Lower leg skin (tissue), 4 donors: ENCODE measurements around the gene GPR37L1. TPM values are rescaled to one million over a fixed set of nuclear protein-coding genes. Genes with fewer than 3 reads are reported as not detected.

Experiments used
- DNase-seq, 2 donors: peaks; one replicate each; pipeline ENCODE4 v3.0.0-alpha.2; 2019; ENCODE audit warnings: low spot score in 2 of 2
- H3K4me3 ChIP-seq: fragments of 200-600 bp; sonication (generic); 2 replicates; pipeline ENCODE4 v1.5.1; 2017; ENCODE audit warnings: mild to moderate bottlenecking, low read depth; ENCODE audit not compliant: poor library complexity, severe bottlenecking
- POLR2A ChIP-seq, 2 donors: fragments of 450-650 bp; IDR thresholded peaks; one replicate each; pipeline ENCODE4 v1.6.1; 2016 to 2017; ENCODE audit warnings: antibody characterized with exemption in 2 of 2, mild to moderate bottlenecking in 1 of 2, moderate library complexity in 1 of 2
- WGBS, 2 donors: methylation state at CpG; one replicate each; pipeline ENCODE4 v1.1.5; 2018; 5-methylcytosine and 5-hydroxymethylcytosine counted together
- intact Hi-C: fragments of 100-400 bp; cut with DNase I; formaldehyde crosslinking; loops from one replicate; pipeline ENCODE4 v1.15.0; 2023; ENCODE audit warnings: low total_unique reads
- total RNA-seq, 4 donors: library from RNA; depleted of rRNA; stranded (reverse); fragments of >200 nt; gene quantifications; one replicate each; pipeline ENCODE4 v1.1.0, GENCODE V29; 2016
- TF ChIP-seq, protein P1 (sequence below), 3 donors: fragments of 450-650 bp; IDR thresholded peaks; one replicate each; pipeline ENCODE4 v1.5.1; 2016; ENCODE audit warnings: antibody characterized with exemption in 3 of 3, mild to moderate bottlenecking in 3 of 3, moderate library complexity in 2 of 3

GPR37L1 gene
- total RNA-seq, 4 donors from 2014 or later = 0.02 to 0.06 TPM; not detected in 2

DNA sequence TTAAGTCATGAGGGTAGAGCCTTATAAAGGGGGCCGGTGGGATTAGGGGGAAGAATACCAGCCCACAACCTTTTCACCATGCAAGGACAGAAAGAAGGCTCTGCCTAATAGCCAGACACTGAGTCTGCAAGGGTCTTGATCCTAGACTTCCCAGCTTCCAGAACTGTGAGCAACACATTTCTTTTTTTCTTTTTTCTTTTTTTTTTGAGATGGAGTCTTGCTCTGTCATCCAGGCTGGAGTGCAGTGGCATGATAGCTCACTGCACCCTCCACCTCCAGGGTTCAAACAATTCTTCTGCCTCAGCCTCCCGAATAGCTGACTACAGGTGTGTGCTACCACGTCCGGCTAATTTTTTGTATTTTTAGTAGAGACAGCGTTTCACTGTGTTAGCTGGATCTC, 23.6 kb downstream of the GPR37L1 start:
- H3K4me3 ChIP-seq = no peak overlapping the region
- no peak for DNase-seq
- intact Hi-C loops = no loop called here
- whole genome bisulfite sequencing, 2 donors = 92 to 94% methylated on average over 5 of the region's 5 CpGs
- no peak for TF ChIP-seq POLR2A (IDR thresholded peaks at IDR 0.05)
- TF ChIP-seq, protein P1, sequence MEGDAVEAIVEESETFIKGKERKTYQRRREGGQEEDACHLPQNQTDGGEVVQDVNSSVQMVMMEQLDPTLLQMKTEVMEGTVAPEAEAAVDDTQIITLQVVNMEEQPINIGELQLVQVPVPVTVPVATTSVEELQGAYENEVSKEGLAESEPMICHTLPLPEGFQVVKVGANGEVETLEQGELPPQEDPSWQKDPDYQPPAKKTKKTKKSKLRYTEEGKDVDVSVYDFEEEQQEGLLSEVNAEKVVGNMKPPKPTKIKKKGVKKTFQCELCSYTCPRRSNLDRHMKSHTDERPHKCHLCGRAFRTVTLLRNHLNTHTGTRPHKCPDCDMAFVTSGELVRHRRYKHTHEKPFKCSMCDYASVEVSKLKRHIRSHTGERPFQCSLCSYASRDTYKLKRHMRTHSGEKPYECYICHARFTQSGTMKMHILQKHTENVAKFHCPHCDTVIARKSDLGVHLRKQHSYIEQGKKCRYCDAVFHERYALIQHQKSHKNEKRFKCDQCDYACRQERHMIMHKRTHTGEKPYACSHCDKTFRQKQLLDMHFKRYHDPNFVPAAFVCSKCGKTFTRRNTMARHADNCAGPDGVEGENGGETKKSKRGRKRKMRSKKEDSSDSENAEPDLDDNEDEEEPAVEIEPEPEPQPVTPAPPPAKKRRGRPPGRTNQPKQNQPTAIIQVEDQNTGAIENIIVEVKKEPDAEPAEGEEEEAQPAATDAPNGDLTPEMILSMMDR (IDR thresholded peaks at IDR 0.05) = no peak

DNA sequence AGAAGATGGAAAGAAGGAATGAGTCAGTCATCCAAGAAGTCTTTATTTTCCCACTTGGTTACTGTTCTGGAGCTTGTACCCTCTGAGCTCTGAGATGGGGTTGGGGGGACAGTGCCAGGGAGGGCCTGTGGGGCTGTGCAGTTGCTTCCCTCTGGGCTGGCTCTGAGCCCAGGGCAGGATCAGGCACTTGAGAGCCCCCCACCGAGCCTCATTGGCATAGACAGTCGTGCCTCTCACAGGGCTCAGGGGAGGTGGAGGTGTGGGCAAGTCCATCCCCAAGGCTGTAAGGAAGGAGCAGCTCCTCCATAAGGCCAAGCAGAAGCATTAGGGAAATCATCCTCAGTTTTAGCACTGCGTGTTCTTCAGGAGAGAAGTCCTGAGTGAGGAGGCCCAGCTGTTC, 24.3 kb downstream of the GPR37L1 start:
- DNase-seq = no peak
- no peak overlapping the region for H3K4me3 ChIP-seq
- no peak for TF ChIP-seq POLR2A (IDR thresholded peaks at IDR 0.05)
- TF ChIP-seq, protein P1 (IDR thresholded peaks at IDR 0.05) = no peak
- 78 to 87% methylated on average over 3 of the region's 3 CpGs for WGBS, 2 donors
- intact Hi-C loops = no loop called here

DNA sequence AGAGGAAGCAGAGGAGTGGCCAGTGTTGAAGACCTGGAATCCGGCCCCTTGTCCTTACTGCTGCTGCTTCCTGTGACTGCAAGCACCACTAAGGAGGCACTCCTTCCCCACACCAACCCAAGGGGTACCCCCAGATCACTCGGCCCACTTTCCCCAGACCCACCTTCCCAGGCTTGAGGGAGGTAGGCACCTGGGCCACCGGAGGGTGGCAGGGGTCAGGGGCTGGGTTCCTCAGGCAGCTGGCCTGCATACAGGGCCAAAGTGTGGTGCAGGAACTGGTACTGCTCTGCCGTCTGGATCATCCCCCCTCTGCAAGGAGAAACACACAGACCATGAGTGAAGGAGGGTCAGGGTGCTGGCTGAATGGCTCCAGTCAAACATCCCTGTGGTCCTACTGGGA, 25.7 kb downstream of the GPR37L1 start:
- intact Hi-C loops = no loop called here
- DNase-seq = no peak
- 87 to 91% methylated on average over 4 of the region's 4 CpGs for WGBS, 2 donors

DNA sequence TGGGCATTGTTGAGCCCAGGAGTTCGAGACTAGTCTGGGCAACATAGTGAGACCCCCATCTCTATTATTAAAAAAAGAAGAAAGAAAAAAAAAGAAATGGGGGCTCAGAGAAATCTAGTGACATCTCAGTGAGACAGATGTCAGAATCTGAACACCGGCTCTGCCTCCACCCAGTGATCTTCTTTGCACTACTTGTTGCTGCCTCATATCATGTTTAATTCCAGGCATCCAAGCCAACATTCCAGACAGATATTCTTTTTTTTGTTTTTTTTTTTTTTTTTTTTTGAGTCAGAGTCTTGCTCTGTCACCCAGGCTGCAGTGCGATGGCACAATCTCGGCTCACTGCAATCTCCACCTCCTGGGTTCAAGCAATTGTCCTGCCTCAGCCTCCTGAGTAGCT, 26.8 kb downstream of the GPR37L1 start:
- DNase-seq = no peak
- TF ChIP-seq, protein P1 (IDR thresholded peaks at IDR 0.05) = no peak
- TF ChIP-seq POLR2A (IDR thresholded peaks at IDR 0.05) = no peak
- 75 to 79% methylated on average over 4 of the region's 4 CpGs for WGBS, 2 donors
- no peak overlapping the region for H3K4me3 ChIP-seq
- intact Hi-C loops = no loop called here

More for the DNA sequence above, 25.7 kb downstream of the GPR37L1 start:
- TF ChIP-seq, protein P1 (IDR thresholded peaks at IDR 0.05) = no peak
- no peak for TF ChIP-seq POLR2A (IDR thresholded peaks at IDR 0.05)
- H3K4me3 ChIP-seq = no peak overlapping the region

DNA sequence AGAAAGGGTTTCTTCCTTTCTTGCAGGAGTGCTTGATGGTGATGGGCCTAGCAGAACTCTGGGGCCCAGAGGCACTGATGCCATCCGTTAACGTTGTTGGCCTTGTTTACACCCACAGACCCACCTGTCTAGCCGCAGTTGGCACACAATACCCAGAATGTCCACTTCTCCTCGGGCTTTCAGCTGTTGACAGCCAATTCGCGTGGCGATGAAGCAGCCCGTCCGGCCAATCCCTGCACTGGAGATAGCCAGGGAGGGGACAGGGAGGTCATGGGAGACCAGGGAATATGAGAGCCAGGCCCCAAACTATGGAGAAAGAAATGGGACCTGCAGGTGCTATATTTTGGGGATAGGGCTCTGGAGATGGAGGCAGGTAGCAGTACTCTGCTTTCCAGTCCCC, 27.5 kb downstream of the GPR37L1 start:
- WGBS, 2 donors = 94 to 95% methylated on average over 9 of the region's 9 CpGs
- intact Hi-C loops = no loop called here
- no peak for DNase-seq
- no peak overlapping the region for H3K4me3 ChIP-seq
- TF ChIP-seq, protein P1 (IDR thresholded peaks at IDR 0.05) = no peak
- TF ChIP-seq POLR2A (IDR thresholded peaks at IDR 0.05) = no peak

DNA sequence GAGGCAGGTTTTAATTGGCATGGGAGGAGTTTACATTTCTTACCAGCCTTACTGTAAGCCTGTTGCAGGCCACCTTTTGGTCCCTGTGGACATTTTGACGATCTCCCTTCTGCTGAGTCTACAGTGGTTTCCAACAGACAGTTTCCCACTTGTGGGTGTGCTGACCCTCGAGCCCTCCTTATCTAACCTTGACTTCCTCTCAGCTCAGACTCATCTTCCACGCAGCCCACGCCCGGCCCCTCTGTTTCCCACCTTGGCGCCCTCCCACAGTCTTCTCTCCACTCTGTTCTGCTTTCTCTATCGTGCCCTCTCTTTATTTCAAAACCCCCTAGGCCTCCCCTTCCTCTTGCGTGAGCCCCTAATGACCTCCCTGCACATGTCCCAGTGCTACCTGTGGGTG, 27.9 kb downstream of the GPR37L1 start:
- H3K4me3 ChIP-seq = no peak overlapping the region
- TF ChIP-seq, protein P1 (IDR thresholded peaks at IDR 0.05) = no peak
- TF ChIP-seq POLR2A (IDR thresholded peaks at IDR 0.05) = no peak
- 93 to 95% methylated on average over 8 of the region's 8 CpGs for WGBS, 2 donors
- DNase-seq = no peak
- intact Hi-C loops = no loop called here
